ENCODE results near the gene TPK1.
A peak's percentile ranks its signal among the peaks of the same experiment; 100 is the strongest.
"Not testable (repeated sequence)": the region's sequence is repeated elsewhere in the genome, so short reads cannot be mapped to it uniquely, and the experiment has no call there.

TPK1 gene

GRCh38 chr7:144575456-144575855 lies 260.4 kb downstream of the TPK1 start (continued):
- TF ChIP-seq ZNF791 (tag by site-specific recombination; IDR thresholded peaks at IDR 0.05) (no peak), ZNF18 (tag by site-specific recombination; IDR thresholded peaks at IDR 0.05) (no peak), PRDM1 (tag by site-specific recombination; IDR thresholded peaks at IDR 0.05) (no peak), ZNF394 (tag by site-specific recombination; IDR thresholded peaks at IDR 0.05; ENCODE audit: borderline replicate concordance) (no peak)

- H3K27ac ChIP-seq (ENCODE audit: extremely low read depth, low read depth, low read length); H3K36me3 ChIP-seq (ENCODE audit: control insufficient read depth in 2 of 2, insufficient read depth in 1 of 2, low read length in 2 of 2); H3K4me3 ChIP-seq (ENCODE audit: low read depth, low read length); POLR2A ChIA-PET; H3K4me1 ChIP-seq (ENCODE audit: control insufficient read depth, insufficient read depth, low read length); H3K9me3 ChIP-seq (ENCODE audit: control insufficient read depth, insufficient read depth, low read depth, low read length); CTCF ChIA-PET: not testable (repeated sequence)
- peak; percentile 67; the same call in 1 of the 2 replicates for TF ChIP-seq ZNF146 (tag by site-specific recombination; IDR thresholded peaks at IDR 0.05)
Measured at GRCh38 chr7:144574753-144575152, 261.1 kb downstream of the TPK1 start.

- Histone ChIP-seq H3K4me3 (ENCODE audit: low read depth, low read length) (no peak overlapping the region), H3K9me3 (ENCODE audit: control insufficient read depth, insufficient read depth, low read depth, low read length) (no peaks in the 10 kb centered on the region), H3K36me3 (ENCODE audit: control insufficient read depth in 2 of 2, insufficient read depth in 1 of 2, low read length in 2 of 2) (no peaks in the 10 kb centered on the region), H3K27ac (ENCODE audit: extremely low read depth, low read depth, low read length) (no peak overlapping the region), H3K4me1 (ENCODE audit: control insufficient read depth, insufficient read depth, low read length) (no peaks in the 10 kb centered on the region)
- ChIA-PET POLR2A (no interaction called here), CTCF (no interaction called here)
- no peak for TF ChIP-seq PRDM10 (tag by site-specific recombination; IDR thresholded peaks at IDR 0.05)
- no peak for TF ChIP-seq ZSCAN5A (tag by site-specific recombination; IDR thresholded peaks at IDR 0.05)
- TF ChIP-seq ZNF48 (tag by site-specific recombination; IDR thresholded peaks at IDR 0.05) = no peak
- TF ChIP-seq ZNF223 (tag by site-specific recombination; IDR thresholded peaks at IDR 0.05) = no peak
- TF ChIP-seq ZNF391 (tag by site-specific recombination; IDR thresholded peaks at IDR 0.05; ENCODE audit: borderline replicate concordance, low read depth) = no peak
- no peak for TF ChIP-seq ZNF701 (tag by site-specific recombination; IDR thresholded peaks at IDR 0.05)
Measured at GRCh38 chr7:144568233-144568632, 267.6 kb downstream of the TPK1 start.

- H3K27ac ChIP-seq (ENCODE audit: extremely low read depth, low read depth, low read length) = no peak overlapping the region
- ChIA-PET CTCF (interaction anchor here (0.6 kb wide), 1 partner anchor 265 kb away, joined by 4 read pairs; no protein-coding TSS in a partner anchor), POLR2A (no interaction called here)
- no peak overlapping the region for H3K4me3 ChIP-seq (ENCODE audit: low read depth, low read length)
- no peaks in the 10 kb centered on the region for H3K4me1 ChIP-seq (ENCODE audit: control insufficient read depth, insufficient read depth, low read length)
- H3K36me3 ChIP-seq (ENCODE audit: control insufficient read depth in 2 of 2, insufficient read depth in 1 of 2, low read length in 2 of 2) = no peaks in the 10 kb centered on the region
- no peaks in the 10 kb centered on the region for H3K9me3 ChIP-seq (ENCODE audit: control insufficient read depth, insufficient read depth, low read depth, low read length)
- TF ChIP-seq ZNF777 (tag by site-specific recombination; IDR thresholded peaks at IDR 0.05; ENCODE audit: borderline replicate concordance) (no peak), OVOL3 (tag by site-specific recombination; IDR thresholded peaks at IDR 0.05) (no peak), ZNF19 (tag by site-specific recombination; IDR thresholded peaks at IDR 0.05; ENCODE audit: low read depth) (no peak), ZNF621 (tag by site-specific recombination; IDR thresholded peaks at IDR 0.05) (no peak), ZNF501 (tag by site-specific recombination; IDR thresholded peaks at IDR 0.05) (no peak), ZNF544 (tag by site-specific recombination; IDR thresholded peaks at IDR 0.05) (no peak), SCRT1 (tag by site-specific recombination; IDR thresholded peaks at IDR 0.05; ENCODE audit: borderline replicate concordance) (no peak), HIC1 (tag by site-specific recombination; IDR thresholded peaks at IDR 0.05) (no peak), ZNF140 (tag by site-specific recombination; IDR thresholded peaks at IDR 0.05) (no peak), ZNF530 (tag by site-specific recombination; IDR thresholded peaks at IDR 0.05; ENCODE audit: low read depth) (no peak), ZNF529 (tag by site-specific recombination; IDR thresholded peaks at IDR 0.05; ENCODE audit: insufficient replicate concordance) (no peak), ZNF114 (tag by site-specific recombination; IDR thresholded peaks at IDR 0.05) (no peak)
Measured at GRCh38 chr7:144565586-144565985, 270.3 kb downstream of the TPK1 start.

Data from HEK293 (cell line).